Omental fat pad (tissue), 4 donors: ENCODE measurements around the gene GDPD5. TPM values are rescaled to one million over a fixed set of nuclear protein-coding genes. Genes with fewer than 3 reads are reported as not detected.

Experiments used
- ATAC-seq: fragments of 150-250 bp; one replicate; pipeline ENCODE4 v1.9.1; 2016; ENCODE audit warnings: mild to moderate bottlenecking, moderate library complexity; ENCODE audit not compliant: low FRiP score
- DNase-seq: peaks from one replicate; pipeline ENCODE4 v3.0.0-alpha.2; 2019; ENCODE audit warnings: low spot score
- total RNA-seq, 4 donors: library from RNA; depleted of rRNA; stranded (reverse); fragments of >200 nt; gene quantifications; one replicate each; pipeline ENCODE4 v1.1.0, GENCODE V29; 2016
- TF ChIP-seq, protein P1 (sequence below), 3 donors: fragments of 450-650 bp; IDR thresholded peaks; one replicate each; pipeline ENCODE4 v1.5.1; 2016 to 2017; ENCODE audit warnings: antibody characterized with exemption in 3 of 3, mild to moderate bottlenecking in 3 of 3, moderate library complexity in 2 of 3

GDPD5 gene
- total RNA-seq, 4 donors from 2014 or later, result 23.6 to 34.7 (median 31.7) TPM

GRCh38 chr11:75437966-75438659, 87.6 kb downstream of the GDPD5 start:
- TF ChIP-seq, protein P1, sequence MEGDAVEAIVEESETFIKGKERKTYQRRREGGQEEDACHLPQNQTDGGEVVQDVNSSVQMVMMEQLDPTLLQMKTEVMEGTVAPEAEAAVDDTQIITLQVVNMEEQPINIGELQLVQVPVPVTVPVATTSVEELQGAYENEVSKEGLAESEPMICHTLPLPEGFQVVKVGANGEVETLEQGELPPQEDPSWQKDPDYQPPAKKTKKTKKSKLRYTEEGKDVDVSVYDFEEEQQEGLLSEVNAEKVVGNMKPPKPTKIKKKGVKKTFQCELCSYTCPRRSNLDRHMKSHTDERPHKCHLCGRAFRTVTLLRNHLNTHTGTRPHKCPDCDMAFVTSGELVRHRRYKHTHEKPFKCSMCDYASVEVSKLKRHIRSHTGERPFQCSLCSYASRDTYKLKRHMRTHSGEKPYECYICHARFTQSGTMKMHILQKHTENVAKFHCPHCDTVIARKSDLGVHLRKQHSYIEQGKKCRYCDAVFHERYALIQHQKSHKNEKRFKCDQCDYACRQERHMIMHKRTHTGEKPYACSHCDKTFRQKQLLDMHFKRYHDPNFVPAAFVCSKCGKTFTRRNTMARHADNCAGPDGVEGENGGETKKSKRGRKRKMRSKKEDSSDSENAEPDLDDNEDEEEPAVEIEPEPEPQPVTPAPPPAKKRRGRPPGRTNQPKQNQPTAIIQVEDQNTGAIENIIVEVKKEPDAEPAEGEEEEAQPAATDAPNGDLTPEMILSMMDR (IDR thresholded peaks at IDR 0.05), result no peak
- ATAC-seq, result no peak
- no peak for DNase-seq

DNA sequence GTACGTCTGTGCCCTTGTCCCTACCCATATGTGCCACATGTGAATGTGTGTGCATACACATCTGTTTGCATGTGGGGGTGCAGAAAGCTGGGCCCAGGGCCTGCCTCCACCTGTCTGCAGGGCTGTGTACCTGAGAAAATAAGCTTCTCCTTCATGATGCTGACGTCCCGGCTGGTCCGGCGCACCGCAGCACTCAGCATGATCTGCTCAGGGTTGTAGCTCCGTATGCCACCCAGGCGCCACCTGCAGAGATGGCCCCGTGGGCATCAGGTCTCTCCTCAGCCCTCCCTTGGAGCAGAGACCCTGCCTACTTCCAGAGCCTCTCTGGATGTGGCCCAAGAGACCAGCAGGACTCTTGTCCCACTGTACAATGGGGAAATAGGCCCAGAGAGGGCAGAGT, 88.9 kb downstream of the GDPD5 start:
- no peak for DNase-seq
- no peak for ATAC-seq
- TF ChIP-seq, protein P1 (IDR thresholded peaks at IDR 0.05), result no peak

DNA sequence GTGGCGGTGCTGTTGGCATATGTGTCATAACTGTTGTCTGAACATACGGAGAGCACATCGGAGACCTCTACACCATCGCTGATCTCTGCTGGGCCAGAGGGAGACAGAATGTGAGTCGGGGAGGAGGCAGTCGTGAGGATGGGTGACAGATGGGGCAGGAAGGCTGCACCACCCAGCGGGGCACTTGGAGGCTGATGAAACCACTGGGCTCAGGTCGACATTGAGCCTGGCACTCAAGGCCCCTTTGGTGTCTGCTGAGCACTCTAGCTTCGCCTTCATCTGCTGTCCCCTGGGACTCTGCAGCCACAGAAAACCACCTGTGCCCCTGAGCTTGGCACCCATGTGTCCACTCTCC, 90.2 kb downstream of the GDPD5 start:
- ATAC-seq (no peak), DNase-seq (no peak)
- TF ChIP-seq, protein P1 (IDR thresholded peaks at IDR 0.05), result no peak

GRCh38 chr11:75434886-75435570, 90.7 kb downstream of the GDPD5 start:
- TF ChIP-seq, protein P1 (IDR thresholded peaks at IDR 0.05), result no peak
- DNase-seq (no peak), ATAC-seq (no peak)

DNA sequence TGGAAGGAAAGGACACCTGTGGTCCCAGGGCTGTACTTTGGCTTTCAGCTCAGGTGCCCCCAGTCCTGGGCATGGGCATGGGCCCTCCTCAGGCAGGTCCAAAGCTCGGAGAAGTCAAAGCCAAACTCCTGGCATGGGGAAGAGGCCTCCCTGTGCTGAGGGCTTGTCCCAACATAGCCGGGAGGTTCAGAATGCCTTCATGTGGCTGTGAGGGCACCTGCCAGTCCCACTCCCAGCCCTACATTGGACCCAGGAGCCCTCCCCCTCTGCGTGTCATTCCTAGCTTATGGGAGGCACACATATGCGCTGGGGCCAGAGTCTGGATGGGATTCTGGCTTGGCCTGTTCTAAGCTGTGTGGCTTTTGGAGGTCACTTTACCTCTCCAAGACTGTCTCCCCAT, 91.7 kb downstream of the GDPD5 start:
- TF ChIP-seq, protein P1 (IDR thresholded peaks at IDR 0.05), result no peak
- ATAC-seq (no peak), DNase-seq (no peak)

- DNase-seq (no peak), ATAC-seq (no peak)
- TF ChIP-seq, protein P1 (IDR thresholded peaks at IDR 0.05), result no peak
Observed at GRCh38 chr11:75433443-75433842, 92.3 kb downstream of the GDPD5 start.

GRCh38 chr11:75432911-75433321, 92.8 kb downstream of the GDPD5 start, which contains the start of gene KLHL35:
Gene KLHL35, minus strand, starts transcription at chr11:75433203. Its CDS starts 2,574 bp downstream, at chr11:75430629.
- no peak for ATAC-seq
- DNase-seq, result no peak
- TF ChIP-seq, protein P1 (IDR thresholded peaks at IDR 0.05), result no peak
